GM12874 (cell line): Measurements from ENCODE around the gene TUT1.

Experiments
- TF ChIP-seq, protein P1 (sequence below): IDR thresholded peaks from 2 replicates; pipeline ENCODE4 v1.5.1; 2011; ENCODE audit warnings: low read depth, mild to moderate bottlenecking, control low read depth, low read length, moderate library complexity; ENCODE audit not compliant: insufficient read depth

TUT1 gene

DNA sequence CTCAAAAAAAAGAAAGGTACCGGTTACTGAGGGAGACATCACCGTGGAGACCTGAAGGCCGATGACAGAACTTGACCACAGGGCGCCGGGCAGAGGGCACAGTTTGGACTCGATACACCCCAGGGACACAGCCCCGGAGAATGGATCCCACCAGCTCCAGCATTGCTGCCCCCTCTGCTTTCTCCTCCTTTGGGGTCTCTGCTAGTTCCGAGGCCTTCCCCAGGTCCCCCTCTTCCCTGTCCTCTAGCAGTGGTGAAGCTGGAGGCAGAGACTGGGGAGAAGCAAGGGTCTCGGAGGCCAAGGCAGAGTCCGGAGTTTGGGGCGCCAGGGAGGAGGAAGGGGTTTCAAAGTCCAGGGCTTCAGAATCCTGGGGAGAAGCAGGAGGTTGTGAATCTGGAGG is 12.8 kb downstream of the TUT1 start:
- TF ChIP-seq, protein P1, sequence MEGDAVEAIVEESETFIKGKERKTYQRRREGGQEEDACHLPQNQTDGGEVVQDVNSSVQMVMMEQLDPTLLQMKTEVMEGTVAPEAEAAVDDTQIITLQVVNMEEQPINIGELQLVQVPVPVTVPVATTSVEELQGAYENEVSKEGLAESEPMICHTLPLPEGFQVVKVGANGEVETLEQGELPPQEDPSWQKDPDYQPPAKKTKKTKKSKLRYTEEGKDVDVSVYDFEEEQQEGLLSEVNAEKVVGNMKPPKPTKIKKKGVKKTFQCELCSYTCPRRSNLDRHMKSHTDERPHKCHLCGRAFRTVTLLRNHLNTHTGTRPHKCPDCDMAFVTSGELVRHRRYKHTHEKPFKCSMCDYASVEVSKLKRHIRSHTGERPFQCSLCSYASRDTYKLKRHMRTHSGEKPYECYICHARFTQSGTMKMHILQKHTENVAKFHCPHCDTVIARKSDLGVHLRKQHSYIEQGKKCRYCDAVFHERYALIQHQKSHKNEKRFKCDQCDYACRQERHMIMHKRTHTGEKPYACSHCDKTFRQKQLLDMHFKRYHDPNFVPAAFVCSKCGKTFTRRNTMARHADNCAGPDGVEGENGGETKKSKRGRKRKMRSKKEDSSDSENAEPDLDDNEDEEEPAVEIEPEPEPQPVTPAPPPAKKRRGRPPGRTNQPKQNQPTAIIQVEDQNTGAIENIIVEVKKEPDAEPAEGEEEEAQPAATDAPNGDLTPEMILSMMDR, result no peak

DNA sequence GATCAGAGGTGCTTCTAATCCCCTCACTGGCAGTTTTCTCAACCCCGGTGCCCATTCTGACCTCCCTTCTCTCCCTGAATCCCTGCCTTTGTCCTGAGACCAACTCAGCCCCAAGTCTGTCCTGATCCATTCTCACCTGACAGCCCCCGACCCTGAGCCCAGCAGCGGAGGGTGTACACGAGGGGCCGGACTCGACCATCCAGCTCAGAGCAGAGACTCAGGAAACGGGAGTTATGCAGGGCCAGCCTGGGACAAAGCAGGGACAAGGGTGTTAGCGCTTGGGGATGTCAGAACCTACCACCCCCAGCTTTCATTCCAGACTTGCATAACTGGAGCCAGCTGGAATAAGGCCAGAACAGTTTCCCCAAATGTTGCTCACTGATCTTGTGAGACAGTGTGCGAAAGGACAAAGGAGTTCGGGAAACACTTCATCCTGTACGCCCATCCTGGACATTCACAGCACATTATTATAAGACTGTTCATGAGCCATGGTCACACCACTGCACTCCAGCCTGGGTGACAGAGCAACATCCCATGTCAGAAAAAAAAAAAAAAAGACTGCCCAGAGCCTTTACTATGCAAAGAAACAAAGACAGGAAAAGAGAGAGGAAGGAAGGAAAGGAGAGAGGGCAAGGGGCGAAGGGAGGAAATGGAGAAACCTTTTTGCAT is 14.1 kb downstream of the TUT1 start:
- TF ChIP-seq, protein P1, result no peak

DNA sequence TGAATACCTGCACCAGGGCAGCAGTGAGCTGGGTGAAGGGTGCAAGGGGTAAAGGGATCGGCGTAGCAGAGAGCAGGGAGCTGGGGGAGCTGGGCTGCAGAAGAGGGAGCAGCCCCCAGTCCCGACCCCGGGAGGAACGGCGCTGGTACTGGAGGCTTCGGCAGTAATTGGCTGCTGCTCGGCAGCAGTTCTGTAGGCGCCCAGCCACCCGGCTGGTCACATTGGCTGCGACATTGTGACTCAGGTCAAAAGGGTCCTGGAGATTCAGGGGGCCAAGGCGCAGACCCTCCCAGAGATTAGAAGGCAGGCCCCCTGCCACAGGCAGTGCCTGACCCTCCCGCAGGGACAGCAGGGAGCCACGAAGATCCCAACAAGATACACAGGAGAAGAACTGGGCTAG is 15.5 kb downstream of the TUT1 start:
- TF ChIP-seq, protein P1, result no peak

DNA sequence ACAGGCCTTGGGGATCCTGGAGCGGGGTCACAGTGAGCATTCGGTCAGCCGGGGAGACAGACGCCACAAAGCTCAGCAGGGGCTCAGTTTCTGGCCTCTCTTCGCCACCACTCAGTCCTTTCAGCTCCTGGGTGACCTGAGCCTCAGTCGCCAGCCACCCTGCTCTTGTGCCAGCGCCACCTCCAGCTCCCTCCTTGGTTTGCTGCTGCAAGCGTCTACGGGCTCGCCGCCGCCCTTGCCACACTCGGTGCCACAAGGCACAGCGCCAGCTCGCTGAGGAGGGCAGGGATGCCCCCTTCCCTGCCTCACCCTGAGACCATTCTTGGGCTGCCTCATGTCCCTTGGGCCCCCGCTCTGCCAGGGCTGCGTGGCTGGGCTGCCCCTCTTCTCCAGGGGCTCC is 16.2 kb downstream of the TUT1 start:
- TF ChIP-seq, protein P1, result no peak

DNA sequence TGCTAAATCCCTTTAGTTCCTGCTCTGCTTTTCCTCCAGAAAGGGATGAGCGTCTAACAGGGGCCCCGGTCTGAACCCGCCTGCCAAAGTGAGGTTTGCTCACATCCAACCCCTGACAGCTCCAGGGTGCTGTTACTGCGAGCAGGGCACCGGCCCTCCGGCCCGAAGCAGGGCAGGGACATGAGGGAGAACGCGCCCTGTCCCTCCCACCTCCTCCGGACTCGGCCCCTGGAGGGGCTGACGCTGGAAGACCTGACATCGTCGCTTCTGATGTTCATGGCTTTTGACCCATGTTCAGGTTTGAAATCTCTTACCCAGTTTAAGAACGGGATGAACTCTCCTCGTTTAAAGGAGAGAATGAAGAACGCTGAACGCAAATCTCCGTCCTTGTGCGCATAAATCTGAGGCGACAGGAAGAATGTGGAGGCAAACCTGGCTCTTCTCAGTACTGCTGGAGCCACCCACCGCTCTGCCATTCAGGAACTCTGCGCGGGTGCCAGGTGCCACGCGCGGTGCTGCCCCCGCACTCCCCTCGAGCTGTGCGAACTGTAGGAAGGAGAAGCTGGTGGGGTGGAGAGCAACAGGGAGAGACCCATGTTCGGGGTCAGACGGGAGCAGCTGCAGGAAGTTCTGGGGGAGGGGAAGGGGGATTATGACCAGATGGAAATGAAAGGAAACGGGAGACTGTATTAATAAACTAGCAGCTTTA is 16.8 kb downstream of the TUT1 start:
- TF ChIP-seq, protein P1, result no peak

DNA sequence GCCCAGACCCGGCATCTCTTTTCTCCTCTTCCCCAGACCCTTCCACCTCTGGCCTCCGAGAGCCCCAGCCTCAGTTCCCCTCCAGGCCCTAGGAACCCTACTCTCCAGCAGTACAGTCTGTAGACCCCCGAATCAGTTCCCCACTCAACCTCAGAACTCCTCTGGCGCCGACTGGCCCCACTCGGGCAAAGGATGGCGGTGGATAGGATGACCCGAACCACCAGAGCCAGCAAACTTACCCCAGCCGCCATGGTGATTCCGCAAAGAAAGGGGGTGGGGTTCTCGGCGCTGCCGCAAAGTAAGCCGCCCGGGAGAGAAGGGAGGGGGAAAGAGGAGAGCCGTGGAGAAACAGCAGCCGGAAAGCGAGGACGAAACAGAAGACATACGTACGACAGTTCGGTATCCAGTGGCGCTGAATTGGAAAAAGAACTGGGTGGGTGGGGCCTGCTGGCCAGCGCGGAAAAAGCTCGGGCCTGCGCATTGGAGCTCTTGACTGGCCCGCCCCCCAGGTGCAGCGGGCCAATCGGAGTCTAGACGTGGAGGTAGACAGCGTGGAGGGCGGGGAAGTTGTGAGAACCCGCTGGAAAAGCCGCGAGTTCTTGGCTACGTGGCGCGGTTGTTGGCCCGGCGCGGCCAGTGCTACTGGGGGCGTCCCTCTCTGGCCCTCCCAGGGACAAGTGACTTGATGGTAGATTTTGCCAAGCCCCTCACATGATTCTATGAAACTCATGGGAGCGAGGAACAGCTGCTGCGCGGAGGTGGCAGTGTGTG is 17.5 kb downstream of the TUT1 start, which contains the start of gene EEF1G:
Gene EEF1G, minus strand, starts transcription at position 300 of the 771 bp plus-strand sequence. Its CDS starts 49 bp downstream, at position 251.
- TF ChIP-seq, protein P1, result no peak

DNA sequence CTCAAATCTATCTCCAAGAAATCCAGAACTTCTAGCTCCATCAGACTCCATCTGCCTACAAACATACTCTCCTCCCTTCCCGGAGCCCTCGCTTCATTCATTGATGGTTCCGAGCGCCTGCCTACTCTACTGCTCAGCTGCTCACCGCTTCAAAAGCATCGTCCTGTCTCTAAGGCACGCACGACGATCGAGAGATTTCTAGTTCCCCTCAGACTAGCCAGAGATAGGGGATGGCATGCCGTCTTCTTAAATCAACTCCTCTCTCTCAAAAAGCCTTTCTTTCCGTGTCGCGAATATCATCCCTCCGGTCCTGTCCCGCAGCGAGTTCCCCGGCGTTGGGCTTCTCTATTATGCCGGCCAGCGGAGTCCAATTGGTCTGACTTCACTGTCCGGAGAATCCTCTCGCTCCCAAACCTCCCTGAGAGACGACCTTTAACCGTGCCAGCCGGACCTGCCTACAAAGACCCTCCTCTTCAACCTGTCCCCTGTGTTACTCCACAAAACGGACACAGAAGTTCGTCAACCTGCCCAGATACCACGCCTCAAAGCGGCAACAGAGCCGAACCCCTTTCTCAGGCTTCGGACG is 18.2 kb downstream of the TUT1 start:
- TF ChIP-seq, protein P1, result no peak
